PC-9 (cell line): ENCODE results near the gene CDY1. TPM values are rescaled to one million over a fixed set of nuclear protein-coding genes. Genes with fewer than 3 reads are reported as not detected.
"Not testable (repeated sequence)": the region's sequence is repeated elsewhere in the genome, so short reads cannot be mapped to it uniquely, and the experiment has no call there.

Experiments used
- Bru-seq: library from RNA; stranded (reverse); fragments of 400-500 nt; gene quantifications from one replicate; lab custom pipeline; 2021; lab: Mats Ljungman, UMichigan
- BruChase-seq, 2 experiments: library from RNA; stranded (reverse); fragments of 400-500 nt; gene quantifications; one replicate each; lab custom pipeline; 2021; lab: Mats Ljungman, UMichigan
- BruUV-seq: library from RNA; stranded (reverse); fragments of 400-500 nt; replicated peaks from 2 replicates; lab custom pipeline; 2021; lab: Mats Ljungman, UMichigan
- CTCF ChIA-PET: fragments of 300-600 bp; sonication (Branson Sonifier 250); formaldehyde crosslinking; loops from one replicate; lab custom pipeline; 2022; ENCODE audit warnings: antibody characterized with exemption; lab: Charles Lee
- POLR2A ChIA-PET: fragments of 300-600 bp; sonication (Branson Sonifier 250); formaldehyde crosslinking; loops from one replicate; lab custom pipeline; 2022; ENCODE audit warnings: antibody characterized with exemption; ENCODE audit not compliant: unreplicated experiment; lab: Charles Lee
- DNase-seq, 2 experiments: peaks; one replicate each; pipeline versions ENCODE4 v3.0.0 to v3.0.0-alpha.2; 2015 to 2022; ENCODE audit warnings: mixed read lengths in 1 of 2
- H2AFZ ChIP-seq: fragments of 200-600 bp; sonication (generic); 2 replicates; pipeline ENCODE4 v1.8.1; 2017; ENCODE audit warnings: antibody characterized with exemption
- H3F3A ChIP-seq: fragments of 200-600 bp; sonication (generic); 2 replicates; pipeline ENCODE4 v1.8.1; 2017; ENCODE audit warnings: antibody characterized with exemption, mild to moderate bottlenecking, low read depth; ENCODE audit not compliant: insufficient read depth
- H3K27ac ChIP-seq: fragments of 200-600 bp; sonication (generic); 2 replicates; pipeline ENCODE4 v1.6.1; 2016; ENCODE audit warnings: mixed run types
- H3K27me3 ChIP-seq: fragments of 200-600 bp; sonication (generic); 2 replicates; pipeline ENCODE4 v1.6.1; 2016; ENCODE audit warnings: low read depth, mixed run types; ENCODE audit not compliant: insufficient read depth
- H3K36me3 ChIP-seq: fragments of 200-600 bp; sonication (generic); 2 replicates; pipeline ENCODE4 v1.6.1; 2016; ENCODE audit warnings: low read depth, mixed run types
- H3K4me1 ChIP-seq: fragments of 200-600 bp; sonication (generic); replicated peaks from 2 replicates; pipeline ENCODE4 v1.6.1; 2016; ENCODE audit warnings: mixed run types; ENCODE audit not compliant: insufficient read depth
- H3K4me2 ChIP-seq: fragments of 200-600 bp; sonication (generic); 2 replicates; pipeline ENCODE4 v1.6.1; 2017; ENCODE audit warnings: mixed run types
- H3K4me3 ChIP-seq: fragments of 200-600 bp; sonication (generic); 2 replicates; pipeline ENCODE4 v1.6.1; 2016; ENCODE audit warnings: mixed run types
- H3K79me2 ChIP-seq: fragments of 200-600 bp; sonication (generic); 2 replicates; pipeline ENCODE4 v1.6.1; 2017; ENCODE audit warnings: low read depth, mixed run types
- H3K9me2 ChIP-seq: fragments of 200-600 bp; sonication (generic); 2 replicates; pipeline ENCODE4 v1.8.1; 2017; ENCODE audit warnings: mild to moderate bottlenecking; ENCODE audit not compliant: insufficient read depth
- H3K9me3 ChIP-seq: fragments of 200-600 bp; sonication (generic); 2 replicates; pipeline ENCODE4 v1.8.1; 2016; ENCODE audit warnings: low read depth; ENCODE audit not compliant: insufficient read depth
- H4K20me1 ChIP-seq: fragments of 200-600 bp; sonication (generic); 2 replicates; pipeline ENCODE4 v1.8.1; 2017; ENCODE audit not compliant: insufficient read depth
- intact Hi-C: fragments of 100-400 bp; cut with micrococcal nuclease; formaldehyde crosslinking; loops from one replicate; pipeline ENCODE4 v1.10.0; 2022; ENCODE audit not compliant: unreplicated experiment
- long read RNA-seq: library from polyadenylated mRNA; stranded (forward); transcript quantifications from one replicate; pipeline ENCODE4 v2.0.0, GENCODE V29; 2022
- total RNA-seq: library from RNA; stranded (reverse); gene quantifications from 2 replicates; pipeline ENCODE4 v1.2.3, GENCODE V29; 2021

The CDY1 gene, protein sequence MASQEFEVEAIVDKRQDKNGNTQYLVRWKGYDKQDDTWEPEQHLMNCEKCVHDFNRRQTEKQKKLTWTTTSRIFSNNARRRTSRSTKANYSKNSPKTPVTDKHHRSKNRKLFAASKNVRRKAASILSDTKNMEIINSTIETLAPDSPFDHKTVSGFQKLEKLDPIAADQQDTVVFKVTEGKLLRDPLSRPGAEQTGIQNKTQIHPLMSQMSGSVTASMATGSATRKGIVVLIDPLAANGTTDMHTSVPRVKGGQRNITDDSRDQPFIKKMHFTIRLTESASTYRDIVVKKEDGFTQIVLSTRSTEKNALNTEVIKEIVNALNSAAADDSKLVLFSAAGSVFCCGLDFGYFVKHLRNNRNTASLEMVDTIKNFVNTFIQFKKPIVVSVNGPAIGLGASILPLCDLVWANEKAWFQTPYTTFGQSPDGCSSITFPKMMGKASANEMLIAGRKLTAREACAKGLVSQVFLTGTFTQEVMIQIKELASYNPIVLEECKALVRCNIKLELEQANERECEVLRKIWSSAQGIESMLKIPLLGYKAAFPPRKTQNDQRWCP
- not detected in 2 replicates for total RNA-seq
- not detected for Bru-seq, nascent RNA
- BruChase-seq, experiment 1, labeled RNA remaining after a 2-hour chase = not detected
- BruChase-seq, experiment 2, labeled RNA remaining after a 6-hour chase = not detected
- long read RNA-seq = 0 reads

GRCh38 chrY:25621817-25622216, at the start of gene CDY1:
Gene CDY1, plus strand, starts transcription at chrY:25622117. Its CDS starts 326 bp downstream, at chrY:25622443.
- CTCF ChIA-PET, H4K20me1 ChIP-seq, H3F3A ChIP-seq, H3K27ac ChIP-seq, H3K4me2 ChIP-seq, intact Hi-C loops, DNase-seq, H3K36me3 ChIP-seq, H3K9me3 ChIP-seq, H3K4me3 ChIP-seq, H3K4me1 ChIP-seq, POLR2A ChIA-PET, BruUV-seq, H3K79me2 ChIP-seq, H2AFZ ChIP-seq, H3K27me3 ChIP-seq, H3K9me2 ChIP-seq: not testable (repeated sequence)

DNA sequence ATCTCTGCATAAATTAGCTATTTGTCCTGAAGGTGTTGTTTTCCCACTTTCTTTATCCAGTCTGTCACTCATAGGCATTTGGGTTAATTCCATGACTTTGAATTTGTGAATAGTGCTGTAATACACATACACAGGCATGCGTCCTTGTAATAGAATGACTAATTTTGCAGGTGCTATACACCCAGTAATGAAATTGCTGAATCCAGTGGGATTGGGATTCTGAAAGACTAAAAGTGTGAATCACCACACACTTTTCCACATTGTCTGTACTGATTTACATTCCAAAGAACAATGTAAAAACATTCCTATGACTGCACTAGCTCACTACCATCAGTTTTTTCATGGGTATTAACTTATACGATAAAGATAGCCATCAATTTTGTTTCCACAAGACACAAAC, 28.6 kb upstream of the CDY1 start:
- H2AFZ ChIP-seq, CTCF ChIA-PET, H3K27ac ChIP-seq, BruUV-seq, intact Hi-C loops, H3K27me3 ChIP-seq, H3F3A ChIP-seq, H3K4me2 ChIP-seq, H4K20me1 ChIP-seq, H3K9me3 ChIP-seq, H3K9me2 ChIP-seq, DNase-seq, POLR2A ChIA-PET, H3K4me3 ChIP-seq, H3K36me3 ChIP-seq, H3K79me2 ChIP-seq, H3K4me1 ChIP-seq: not testable (repeated sequence)

DNA sequence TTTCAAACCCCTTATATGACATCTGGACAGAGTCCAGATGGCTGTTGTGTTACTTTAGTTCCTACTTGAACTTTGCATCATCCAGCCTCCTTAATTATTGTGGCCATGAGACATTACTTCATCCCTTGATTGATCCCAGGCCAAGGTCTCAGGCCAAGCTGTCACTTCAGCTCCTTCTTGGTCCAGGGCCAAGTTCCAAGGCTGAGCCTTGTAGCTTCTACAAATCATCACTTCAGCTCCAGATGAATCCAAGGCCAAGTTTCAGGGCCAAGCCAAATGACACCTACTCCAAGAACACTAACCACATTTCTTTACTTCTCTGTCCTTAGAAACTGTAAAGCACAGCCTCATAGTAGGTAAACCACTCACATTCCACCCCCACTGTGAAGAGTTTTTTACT, 1.7 kb upstream of the CDY1 start:
- H3K27ac ChIP-seq, H3K9me2 ChIP-seq, BruUV-seq, CTCF ChIA-PET, POLR2A ChIA-PET, H3K4me3 ChIP-seq, H3K4me1 ChIP-seq, H3K4me2 ChIP-seq, intact Hi-C loops, H2AFZ ChIP-seq, H4K20me1 ChIP-seq, DNase-seq, H3K9me3 ChIP-seq, H3K36me3 ChIP-seq, H3K79me2 ChIP-seq, H3K27me3 ChIP-seq, H3F3A ChIP-seq: not testable (repeated sequence)

DNA sequence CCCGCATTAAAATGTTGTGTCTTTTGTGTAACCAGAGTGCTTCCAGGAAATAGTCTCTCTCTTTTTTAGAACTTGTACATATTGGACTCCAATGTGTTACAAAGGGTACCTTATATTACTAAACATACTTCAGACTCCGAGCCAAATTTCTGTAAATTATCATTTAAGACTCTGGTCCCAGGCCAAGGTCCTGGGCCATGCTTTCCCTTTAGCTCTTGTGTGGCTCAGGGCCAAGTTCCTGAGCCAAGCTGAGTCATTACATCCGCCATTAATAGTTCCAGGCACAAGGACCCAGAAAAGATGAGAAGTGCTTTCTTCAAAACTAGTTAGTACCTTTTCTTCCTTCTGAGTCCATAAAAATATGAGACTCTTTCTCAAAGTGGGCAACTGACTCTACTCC, 4.6 kb downstream of the CDY1 start:
- H3K4me3 ChIP-seq, H3K79me2 ChIP-seq, POLR2A ChIA-PET, DNase-seq, H3F3A ChIP-seq, intact Hi-C loops, CTCF ChIA-PET, H2AFZ ChIP-seq, H3K27ac ChIP-seq, H3K9me3 ChIP-seq, H3K9me2 ChIP-seq, H4K20me1 ChIP-seq, H3K4me1 ChIP-seq, H3K4me2 ChIP-seq, H3K36me3 ChIP-seq, BruUV-seq, H3K27me3 ChIP-seq: not testable (repeated sequence)

DNA sequence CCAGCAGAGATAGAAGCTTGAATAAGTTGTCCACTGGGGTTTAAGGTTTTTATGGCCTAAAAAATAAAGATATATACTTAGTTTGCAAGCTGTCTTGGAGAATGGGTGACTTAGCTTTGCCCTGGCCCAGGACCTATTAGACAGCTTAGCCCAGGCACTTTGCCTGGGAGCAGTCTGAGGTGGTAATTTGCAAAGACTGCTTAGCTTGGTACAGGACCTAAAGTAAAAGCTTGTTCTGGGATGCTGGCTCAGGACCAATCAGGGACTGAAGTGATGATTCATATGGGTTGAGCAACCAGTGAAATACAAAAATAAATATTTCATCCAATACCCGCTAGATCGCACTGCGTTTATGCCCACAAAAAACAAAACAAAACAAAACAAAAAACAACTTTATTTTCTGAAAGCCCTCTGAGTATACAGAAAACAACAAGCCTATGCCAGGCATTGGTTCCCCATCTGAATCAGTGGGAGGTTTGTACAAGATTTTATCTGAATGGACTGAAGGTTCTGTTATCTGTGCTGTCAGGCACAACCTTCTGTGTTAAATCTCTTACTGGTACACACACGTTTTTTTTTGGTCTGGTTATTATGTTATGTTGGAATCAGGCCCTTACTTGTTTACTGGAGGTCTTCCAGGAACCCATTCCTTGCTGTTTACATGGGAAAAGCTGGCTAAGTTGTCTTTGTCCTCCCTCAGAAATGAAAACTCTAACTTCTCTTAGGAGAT, 8.6 kb downstream of the CDY1 start:
- H3K4me3 ChIP-seq = not testable (repeated sequence)

DNA sequence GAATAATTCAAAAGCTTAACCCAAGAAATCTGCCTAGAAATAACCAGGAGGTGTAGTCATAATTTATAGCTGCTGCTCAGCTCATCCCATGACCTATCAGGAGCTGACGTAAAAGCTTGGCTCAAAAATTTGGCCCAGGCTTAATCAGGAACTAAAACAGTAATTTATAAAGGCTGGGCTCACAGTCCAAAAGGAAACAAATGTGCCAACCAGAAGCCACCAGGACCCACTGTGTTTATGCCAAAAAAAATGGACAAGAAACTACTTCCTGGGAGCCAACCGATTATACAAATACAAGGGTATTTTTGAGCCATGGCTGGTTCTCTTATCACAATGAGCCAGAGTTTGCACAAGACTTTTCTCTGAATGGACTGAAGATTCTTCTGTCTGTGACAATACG, 17.9 kb downstream of the CDY1 start:
- H3K4me2 ChIP-seq, H4K20me1 ChIP-seq, H3K27me3 ChIP-seq, H3K4me3 ChIP-seq, H3K36me3 ChIP-seq, DNase-seq, H2AFZ ChIP-seq, H3F3A ChIP-seq, intact Hi-C loops, H3K4me1 ChIP-seq, H3K9me2 ChIP-seq, POLR2A ChIA-PET, H3K79me2 ChIP-seq, CTCF ChIA-PET, H3K9me3 ChIP-seq, BruUV-seq, H3K27ac ChIP-seq: not testable (repeated sequence)

More for the DNA sequence above, 8.6 kb downstream of the CDY1 start:
- H2AFZ ChIP-seq, H3F3A ChIP-seq, H3K4me2 ChIP-seq, H3K79me2 ChIP-seq, H4K20me1 ChIP-seq, H3K36me3 ChIP-seq, H3K27ac ChIP-seq, CTCF ChIA-PET, H3K9me3 ChIP-seq, POLR2A ChIA-PET, H3K9me2 ChIP-seq, DNase-seq, BruUV-seq, H3K4me1 ChIP-seq, H3K27me3 ChIP-seq, intact Hi-C loops: not testable (repeated sequence)
